Panc1 (cell line): ENCODE data around the gene PDCD1. TPM values are rescaled to one million over a fixed set of nuclear protein-coding genes. Genes with fewer than 3 reads are reported as not detected.
"Not testable (repeated sequence)": the region's sequence is repeated elsewhere in the genome, so short reads cannot be mapped to it uniquely, and the experiment has no call there.

Source experiments
- ATAC-seq: fragments of 200-7000 bp; cut with Tn5 transposase; 2 replicates; pipeline ENCODE4 v1.9.1; 2020; ENCODE audit warnings: mild to moderate bottlenecking, moderate library complexity
- BruUV-seq: library from RNA; stranded (reverse); fragments of 400-500 nt; replicated peaks from 2 replicates; lab custom pipeline; 2021; lab: Mats Ljungman, UMichigan
- CTCF ChIA-PET: fragments of 300-600 bp; sonication (Branson Sonifier 250); formaldehyde crosslinking; loops from one replicate; lab custom pipeline; 2022; ENCODE audit warnings: antibody characterized with exemption; lab: Charles Lee
- POLR2A ChIA-PET: fragments of 300-600 bp; sonication (Branson Sonifier 250); formaldehyde crosslinking; loops from one replicate; lab custom pipeline; 2022; ENCODE audit warnings: antibody characterized with exemption; lab: Charles Lee
- DNase-seq: peaks from one replicate; pipeline ENCODE4 v3.0.0-alpha.2; 2010; ENCODE audit warnings: low read depth, low spot score
- H3K27ac ChIP-seq: 2 replicates; pipeline ENCODE4 v1.5.1; 2011; ENCODE audit warnings: mild to moderate bottlenecking, low read length, inconsistent platforms
- H3K27me3 ChIP-seq: fragments of 200-500 bp; sonication (Bioruptor generic); 2 replicates; pipeline ENCODE4 v1.6.0; 2014; ENCODE audit warnings: low read length, inconsistent platforms; ENCODE audit not compliant: control insufficient read depth, insufficient read depth
- H3K36me3 ChIP-seq: fragments of 200-500 bp; sonication (Bioruptor generic); 2 replicates; pipeline ENCODE4 v1.5.1; 2014; ENCODE audit warnings: inconsistent platforms, mild to moderate bottlenecking, low read length, moderate library complexity; ENCODE audit not compliant: control insufficient read depth, insufficient read depth
- H3K4me1 ChIP-seq: 2 replicates; pipeline ENCODE4 v1.5.1; 2011; ENCODE audit warnings: inconsistent platforms, mild to moderate bottlenecking, low read length, moderate library complexity; ENCODE audit not compliant: control insufficient read depth, insufficient read depth
- H3K4me3 ChIP-seq, 2 experiments: 2 replicates each; pipeline ENCODE4 v1.5.1; 2011 to 2012; ENCODE audit warnings: low read depth in 2 of 2, low read length in 2 of 2, mild to moderate bottlenecking in 2 of 2, inconsistent platforms in 1 of 2, moderate library complexity in 1 of 2
- H3K9me3 ChIP-seq: fragments of 200-500 bp; sonication (Bioruptor generic); 2 replicates; pipeline ENCODE4 v1.5.1; 2014; ENCODE audit warnings: low read depth, mild to moderate bottlenecking, inconsistent platforms, low read length, moderate library complexity; ENCODE audit not compliant: control insufficient read depth, insufficient read depth
- CTCF ChIP-seq: fragments of 450-650 bp; IDR thresholded peaks from 2 replicates; pipeline ENCODE4 v1.5.1; 2017; ENCODE audit warnings: mild to moderate bottlenecking
- POLR2AphosphoS5 ChIP-seq: IDR thresholded peaks from 2 replicates; pipeline ENCODE4 v1.6.1; 2012; ENCODE audit warnings: mild to moderate bottlenecking, low read depth, low read length, moderate library complexity
- REST ChIP-seq, 2 experiments: IDR thresholded peaks; 2 replicates each; pipeline ENCODE4 v1.6.1; 2011 to 2012; ENCODE audit warnings: low read depth in 2 of 2, control low read depth in 1 of 2, low read length in 1 of 2, mild to moderate bottlenecking in 1 of 2, moderate library complexity in 1 of 2; ENCODE audit not compliant: insufficient read depth in 1 of 2
- SIN3A ChIP-seq: IDR thresholded peaks from 2 replicates; pipeline ENCODE4 v1.6.1; 2012; ENCODE audit warnings: low read depth, mild to moderate bottlenecking, low read length, moderate library complexity, borderline replicate concordance; ENCODE audit not compliant: insufficient read depth
- TCF7L2 ChIP-seq: IDR thresholded peaks from 2 replicates; pipeline ENCODE4 v1.6.1; 2011; ENCODE audit warnings: mild to moderate bottlenecking, low read depth, low read length, inconsistent platforms
- in situ Hi-C: cut with HindIII; loops from 2 replicates; pipeline ENCODE4 v1.10.0; 2016; ENCODE audit warnings: low sequenced_read_pairs, low pct_unique_long_range_greater_than_20kb
- intact Hi-C: fragments of 100-400 bp; cut with micrococcal nuclease; formaldehyde crosslinking; loops from one replicate; pipeline ENCODE4 v1.10.0; 2022; ENCODE audit not compliant: unreplicated experiment
- total RNA-seq: library from RNA; stranded (reverse); gene quantifications from one replicate; pipeline ENCODE4 v1.2.1, GENCODE V29; 2021; ENCODE audit not compliant: unreplicated experiment

Gene PDCD1
- total RNA-seq, 1 experiment from 2014 or later = 0.15 TPM

DNA sequence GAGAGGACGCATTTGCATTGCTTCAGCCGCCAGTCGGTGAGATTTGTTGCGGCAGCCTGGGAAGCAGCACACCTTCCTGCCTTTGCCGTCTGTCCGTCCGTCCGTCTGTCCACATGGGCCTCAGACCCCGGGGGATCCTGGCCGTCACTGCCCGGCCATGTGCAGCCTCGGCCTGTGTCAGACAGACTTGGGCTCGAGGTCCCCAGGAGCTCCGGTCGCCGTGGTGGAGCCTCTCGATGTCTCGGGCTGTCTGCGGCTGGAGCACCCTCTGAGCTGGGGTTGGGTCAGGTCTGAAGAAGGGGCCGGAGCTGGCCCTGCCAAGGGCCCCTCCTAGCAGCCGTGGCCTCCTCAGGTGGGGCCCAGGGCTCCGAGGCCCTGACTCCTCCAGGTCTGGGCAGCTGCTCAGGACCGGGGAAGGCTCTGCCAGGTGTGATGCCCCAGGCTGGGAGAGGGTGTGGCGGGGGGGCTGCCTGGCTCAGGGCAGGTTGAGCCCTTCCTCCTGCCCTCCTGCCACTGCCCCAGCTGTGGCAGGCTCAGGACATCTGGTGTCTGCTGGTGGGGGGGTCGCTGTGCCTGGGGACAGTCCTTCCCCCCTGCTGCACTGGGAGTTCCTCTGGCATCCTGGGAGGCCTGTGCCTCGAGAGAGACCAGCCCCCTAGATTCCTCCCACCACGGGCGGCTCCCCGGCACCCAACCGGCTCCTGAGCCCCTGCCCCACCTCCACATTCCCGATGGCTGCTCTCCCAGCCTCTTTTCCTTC, 37.9 kb downstream of the PDCD1 start:
- ChIA-PET POLR2A (no interaction called here), CTCF (no interaction called here)
- Histone ChIP-seq H3K9me3 (no peaks in the 10 kb centered on the region), H3K4me1 (0 out of 2 replicates have a peak, but pooled peaks cover 3% of the 10 kb centered on the region), H3K27me3 (no peaks in the 10 kb centered on the region), H3K4me3 (no peak overlapping the region), H3K36me3 (no peaks in the 10 kb centered on the region), H3K27ac (no peak overlapping the region)
- DNase-seq (no peak), ATAC-seq (no peak)
- intact Hi-C loops = no loop called here
- TF ChIP-seq REST (IDR thresholded peaks at IDR 0.05; ENCODE audit: insufficient read depth in 1 of 2, low read depth in 2 of 2, low read length in 1 of 2) (no peak), POLR2AphosphoS5 (no peak), CTCF (no peak), TCF7L2 (no peak), SIN3A (no peak)
- no TSS peak for BruUV-seq
- in situ Hi-C loops = no loop called here

GRCh38 chr2:241819947-241820624, 38.6 kb downstream of the PDCD1 start:
- H3K9me3 ChIP-seq, H3K4me1 ChIP-seq, CTCF ChIA-PET, ATAC-seq, POLR2A ChIA-PET, intact Hi-C loops, DNase-seq, BruUV-seq, H3K4me3 ChIP-seq, H3K27me3 ChIP-seq, H3K36me3 ChIP-seq, H3K27ac ChIP-seq, in situ Hi-C loops: not testable (repeated sequence)

GRCh38 chr2:241818943-241819270, 39.8 kb downstream of the PDCD1 start:
- intact Hi-C loops = no loop called here
- Histone ChIP-seq H3K27ac (no peak overlapping the region), H3K27me3 (no peaks in the 10 kb centered on the region), H3K4me1 (peaks cover 3% of the 10 kb centered on the region; the same call in 1 of the 2 replicates), H3K36me3 (no peaks in the 10 kb centered on the region), H3K4me3 (no peak overlapping the region), H3K9me3 (no peaks in the 10 kb centered on the region)
- in situ Hi-C loops = no loop called here
- DNase-seq = no peak
- ChIA-PET CTCF (no interaction called here), POLR2A (no interaction called here)
- no peak for ATAC-seq
- TF ChIP-seq POLR2AphosphoS5 (no peak), SIN3A (no peak), REST (IDR thresholded peaks at IDR 0.05; ENCODE audit: insufficient read depth in 1 of 2, low read depth in 2 of 2, low read length in 1 of 2) (no peak)
- BruUV-seq = no TSS peak
